PC-3 (cell line): ENCODE measurements around the gene CHRDL2. TPM values are rescaled to one million over a fixed set of nuclear protein-coding genes. Genes with fewer than 3 reads are reported as not detected.

ENCODE experiments used
- ATAC-seq: fragments of 200-7000 bp; cut with Tn5 transposase; 2 replicates; pipeline ENCODE4 v1.9.1; 2020; ENCODE audit warnings: mild to moderate bottlenecking, moderate library complexity
- BruUV-seq: library from RNA; stranded (reverse); fragments of 400-500 nt; replicated peaks from 2 replicates; lab custom pipeline; 2021; lab: Mats Ljungman, UMichigan
- CTCF ChIA-PET: fragments of 300-600 bp; sonication (Branson Sonifier 250); formaldehyde crosslinking; loops from one replicate; lab custom pipeline; 2022; ENCODE audit warnings: antibody characterized with exemption; lab: Charles Lee
- POLR2A ChIA-PET: fragments of 300-600 bp; sonication (Branson Sonifier 250); formaldehyde crosslinking; loops from one replicate; lab custom pipeline; 2022; ENCODE audit warnings: antibody characterized with exemption; ENCODE audit not compliant: unreplicated experiment; lab: Charles Lee
- DNase-seq: peaks from one replicate; pipeline ENCODE4 v3.0.0-alpha.2; 2015
- H2AFZ ChIP-seq: fragments of 300-600 bp; sonication (generic); 2 replicates; pipeline ENCODE4 v1.6.0; 2016; ENCODE audit warnings: antibody characterized with exemption, low read length
- H3F3A ChIP-seq: fragments of 300-600 bp; sonication (generic); one replicate; pipeline ENCODE4 v1.6.0; 2017; ENCODE audit warnings: antibody characterized with exemption, low read length, control low read depth, mild to moderate bottlenecking; ENCODE audit not compliant: unreplicated experiment
- H3K27ac ChIP-seq: fragments of 300-600 bp; sonication (generic); 2 replicates; pipeline ENCODE4 v1.5.1; 2016; ENCODE audit warnings: mild to moderate bottlenecking, low read length
- H3K27me3 ChIP-seq: fragments of 300-600 bp; sonication (generic); 2 replicates; pipeline ENCODE4 v1.6.1; 2016; ENCODE audit warnings: low read length, mixed read lengths
- H3K36me3 ChIP-seq: fragments of 300-600 bp; sonication (generic); 2 replicates; pipeline ENCODE4 v1.6.1; 2016; ENCODE audit warnings: low read depth, mixed run types, low read length, mixed read lengths
- H3K4me1 ChIP-seq: fragments of 300-600 bp; sonication (generic); 2 replicates; pipeline ENCODE4 v1.5.1; 2016; ENCODE audit warnings: low read length; ENCODE audit not compliant: insufficient read depth
- H3K4me2 ChIP-seq: fragments of 300-600 bp; sonication (generic); 2 replicates; pipeline ENCODE4 v1.6.0; 2016; ENCODE audit warnings: low read length
- H3K4me3 ChIP-seq: fragments of 300-600 bp; sonication (generic); 2 replicates; pipeline ENCODE4 v1.5.1; 2016; ENCODE audit warnings: mild to moderate bottlenecking, low read length, mixed read lengths
- H3K79me2 ChIP-seq: fragments of 300-600 bp; sonication (generic); 2 replicates; pipeline ENCODE4 v1.6.1; 2017; ENCODE audit warnings: low read length, mixed read lengths
- H3K9ac ChIP-seq: fragments of 300-600 bp; sonication (generic); 2 replicates; pipeline ENCODE4 v1.6.0; 2016; ENCODE audit warnings: mild to moderate bottlenecking, low read length
- H3K9me2 ChIP-seq: fragments of 300-600 bp; sonication (generic); replicated peaks from 2 replicates; pipeline ENCODE4 v1.6.1; 2016; ENCODE audit warnings: mixed run types, low read length, mixed read lengths
- H3K9me3 ChIP-seq: fragments of 300-600 bp; sonication (generic); 2 replicates; pipeline ENCODE4 v1.6.1; 2016; ENCODE audit warnings: low read length, mixed read lengths
- H4K20me1 ChIP-seq: fragments of 300-600 bp; sonication (generic); 2 replicates; pipeline ENCODE4 v1.6.1; 2016; ENCODE audit warnings: low read length, mixed read lengths
- EZH2 ChIP-seq: fragments of 300-600 bp; sonication (generic); IDR thresholded peaks from one replicate; pipeline ENCODE4 v1.6.1; 2017; ENCODE audit warnings: antibody characterized with exemption, mild to moderate bottlenecking, low read length; ENCODE audit not compliant: unreplicated experiment
- EZH2phosphoT487 ChIP-seq: fragments of 300-600 bp; sonication (generic); IDR thresholded peaks from 2 replicates; pipeline ENCODE4 v1.6.1; 2018; ENCODE audit warnings: mild to moderate bottlenecking, antibody characterized with exemption, low read length, borderline replicate concordance
- intact Hi-C: fragments of 100-400 bp; cut with micrococcal nuclease; formaldehyde crosslinking; loops from 2 replicates; pipeline ENCODE4 v1.9.0; 2023
- total RNA-seq: library from RNA; depleted of rRNA; stranded (reverse); fragments of >200 nt; gene quantifications from 2 replicates; pipeline ENCODE4 v1.2.3, GENCODE V29; 2014
- TF ChIP-seq, protein P1 (sequence below): fragments of 300-600 bp; sonication (generic); conservative IDR thresholded peaks from 2 replicates; pipeline ENCODE4 v1.5.1; 2017; ENCODE audit warnings: antibody characterized with exemption, low read depth, mild to moderate bottlenecking, low read length

CHRDL2 gene
- total RNA-seq, 1 experiment from 2014 or later: not detected

GRCh38 chr11:74654976-74655375 lies 76.2 kb downstream of the CHRDL2 start:
- ChIA-PET CTCF (no interaction called here), POLR2A (no interaction called here)
- no peaks in the 10 kb centered on the region for H3K9me2 ChIP-seq
- no peaks in the 10 kb centered on the region for H4K20me1 ChIP-seq
- H3K36me3 ChIP-seq: peaks cover 14% of the 10 kb centered on the region
- DNase-seq (no peak), ATAC-seq (no peak)
- BruUV-seq: no TSS peak
- no peaks in the 10 kb centered on the region for H3K9me3 ChIP-seq
- H3K9ac ChIP-seq: no peak overlapping the region
- no peaks in the 10 kb centered on the region for H3F3A ChIP-seq
- no peaks in the 10 kb centered on the region for H3K27me3 ChIP-seq
- TF ChIP-seq, protein P1, sequence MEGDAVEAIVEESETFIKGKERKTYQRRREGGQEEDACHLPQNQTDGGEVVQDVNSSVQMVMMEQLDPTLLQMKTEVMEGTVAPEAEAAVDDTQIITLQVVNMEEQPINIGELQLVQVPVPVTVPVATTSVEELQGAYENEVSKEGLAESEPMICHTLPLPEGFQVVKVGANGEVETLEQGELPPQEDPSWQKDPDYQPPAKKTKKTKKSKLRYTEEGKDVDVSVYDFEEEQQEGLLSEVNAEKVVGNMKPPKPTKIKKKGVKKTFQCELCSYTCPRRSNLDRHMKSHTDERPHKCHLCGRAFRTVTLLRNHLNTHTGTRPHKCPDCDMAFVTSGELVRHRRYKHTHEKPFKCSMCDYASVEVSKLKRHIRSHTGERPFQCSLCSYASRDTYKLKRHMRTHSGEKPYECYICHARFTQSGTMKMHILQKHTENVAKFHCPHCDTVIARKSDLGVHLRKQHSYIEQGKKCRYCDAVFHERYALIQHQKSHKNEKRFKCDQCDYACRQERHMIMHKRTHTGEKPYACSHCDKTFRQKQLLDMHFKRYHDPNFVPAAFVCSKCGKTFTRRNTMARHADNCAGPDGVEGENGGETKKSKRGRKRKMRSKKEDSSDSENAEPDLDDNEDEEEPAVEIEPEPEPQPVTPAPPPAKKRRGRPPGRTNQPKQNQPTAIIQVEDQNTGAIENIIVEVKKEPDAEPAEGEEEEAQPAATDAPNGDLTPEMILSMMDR: no peak
- TF ChIP-seq EZH2 (no peak), EZH2phosphoT487 (no peak)
- no peaks in the 10 kb centered on the region for H3K79me2 ChIP-seq
- no peaks in the 10 kb centered on the region for H3K4me1 ChIP-seq
- intact Hi-C loops: no loop called here
- no peak overlapping the region for H3K27ac ChIP-seq
- H3K4me2 ChIP-seq: no peak overlapping the region
- no peak overlapping the region for H3K4me3 ChIP-seq
- no peak overlapping the region for H2AFZ ChIP-seq

DNA sequence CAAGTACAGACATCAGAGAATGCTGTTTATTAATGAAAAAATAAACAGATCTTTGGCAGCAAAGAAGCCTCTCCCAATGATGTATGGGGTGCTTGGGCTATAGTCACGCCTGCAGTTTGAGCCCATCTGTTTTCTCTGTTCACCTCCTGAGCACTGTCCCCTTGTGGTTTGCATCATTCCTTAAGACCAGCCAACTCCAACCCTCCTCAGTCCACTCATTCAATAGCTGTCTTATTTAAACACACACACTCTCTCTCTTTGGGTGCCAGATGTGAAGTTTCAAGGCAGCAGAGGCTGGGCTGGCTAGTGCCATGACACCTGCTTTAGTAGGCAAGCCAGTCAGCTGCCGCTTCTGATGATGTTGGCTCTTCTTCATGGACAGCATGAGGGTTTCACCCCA lies 80.7 kb downstream of the CHRDL2 start:
- TF ChIP-seq EZH2phosphoT487 (no peak), EZH2 (no peak)
- ChIA-PET POLR2A (no interaction called here), CTCF (no interaction called here)
- Histone ChIP-seq H3K4me2 (no peak overlapping the region), H2AFZ (no peak overlapping the region), H3K27me3 (no peaks in the 10 kb centered on the region), H3K36me3 (peaks cover 23% of the 10 kb centered on the region), H3K4me1 (no peaks in the 10 kb centered on the region), H3K79me2 (no peaks in the 10 kb centered on the region), H3K27ac (no peak overlapping the region), H3K9ac (no peak overlapping the region), H3K9me3 (no peaks in the 10 kb centered on the region), H4K20me1 (no peaks in the 10 kb centered on the region), H3K9me2 (no peaks in the 10 kb centered on the region), H3K4me3 (no peak overlapping the region), H3F3A (no peaks in the 10 kb centered on the region)
- ATAC-seq: no peak
- intact Hi-C loops: no loop called here
- no peak for DNase-seq
- no TSS peak for BruUV-seq

- no peaks in the 10 kb centered on the region for H3K9me3 ChIP-seq
- H3K27me3 ChIP-seq: no peaks in the 10 kb centered on the region
- intact Hi-C loops: no loop called here
- no TSS peak for BruUV-seq
- peaks cover 23% of the 10 kb centered on the region for H3K36me3 ChIP-seq
- DNase-seq: no peak
- no peak for ATAC-seq
- H3K4me3 ChIP-seq: no peak overlapping the region
- ChIA-PET CTCF (no interaction called here), POLR2A (no interaction called here)
- H3K79me2 ChIP-seq: no peaks in the 10 kb centered on the region
- no peaks in the 10 kb centered on the region for H3F3A ChIP-seq
- no peaks in the 10 kb centered on the region for H3K9me2 ChIP-seq
- H3K4me2 ChIP-seq: no peak overlapping the region
- no peaks in the 10 kb centered on the region for H3K4me1 ChIP-seq
- H3K27ac ChIP-seq: no peak overlapping the region
- TF ChIP-seq EZH2phosphoT487: no peak
- TF ChIP-seq EZH2: no peak
- TF ChIP-seq, protein P1: no peak
- H3K9ac ChIP-seq: no peak overlapping the region
- no peaks in the 10 kb centered on the region for H4K20me1 ChIP-seq
- H2AFZ ChIP-seq: no peak overlapping the region
Observed at GRCh38 chr11:74648894-74649293, 82.3 kb downstream of the CHRDL2 start.
